Fibroblast of mammary gland (primary cell): Measurements from ENCODE around the gene LETM1.

ENCODE experiments used
- DNase-seq: peaks from one replicate; pipeline ENCODE4 v3.0.0-alpha.2; 2010; ENCODE audit warnings: low read depth
- H3K4me3 ChIP-seq: 2 replicates; pipeline ENCODE4 v1.5.1; 2011; ENCODE audit warnings: low read depth, mild to moderate bottlenecking, low read length, moderate library complexity; ENCODE audit not compliant: control insufficient read depth
- TF ChIP-seq, protein P1 (sequence below): conservative IDR thresholded peaks from 2 replicates; pipeline ENCODE4 v1.5.1; 2011; ENCODE audit warnings: low read depth, low read length, inconsistent platforms; ENCODE audit not compliant: control insufficient read depth, insufficient read depth

The LETM1 gene

GRCh38 chr4:1843852-1844251 is 12.1 kb downstream of the LETM1 start:
- DNase-seq = peak; percentile 76
- TF ChIP-seq, protein P1, sequence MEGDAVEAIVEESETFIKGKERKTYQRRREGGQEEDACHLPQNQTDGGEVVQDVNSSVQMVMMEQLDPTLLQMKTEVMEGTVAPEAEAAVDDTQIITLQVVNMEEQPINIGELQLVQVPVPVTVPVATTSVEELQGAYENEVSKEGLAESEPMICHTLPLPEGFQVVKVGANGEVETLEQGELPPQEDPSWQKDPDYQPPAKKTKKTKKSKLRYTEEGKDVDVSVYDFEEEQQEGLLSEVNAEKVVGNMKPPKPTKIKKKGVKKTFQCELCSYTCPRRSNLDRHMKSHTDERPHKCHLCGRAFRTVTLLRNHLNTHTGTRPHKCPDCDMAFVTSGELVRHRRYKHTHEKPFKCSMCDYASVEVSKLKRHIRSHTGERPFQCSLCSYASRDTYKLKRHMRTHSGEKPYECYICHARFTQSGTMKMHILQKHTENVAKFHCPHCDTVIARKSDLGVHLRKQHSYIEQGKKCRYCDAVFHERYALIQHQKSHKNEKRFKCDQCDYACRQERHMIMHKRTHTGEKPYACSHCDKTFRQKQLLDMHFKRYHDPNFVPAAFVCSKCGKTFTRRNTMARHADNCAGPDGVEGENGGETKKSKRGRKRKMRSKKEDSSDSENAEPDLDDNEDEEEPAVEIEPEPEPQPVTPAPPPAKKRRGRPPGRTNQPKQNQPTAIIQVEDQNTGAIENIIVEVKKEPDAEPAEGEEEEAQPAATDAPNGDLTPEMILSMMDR = no peak
- H3K4me3 ChIP-seq = no peak overlapping the region

- TF ChIP-seq, protein P1 = no peak
- peak; percentile 90 for DNase-seq
- H3K4me3 ChIP-seq = no peak overlapping the region
Observed at GRCh38 chr4:1842993-1843448, 12.9 kb downstream of the LETM1 start.

DNA sequence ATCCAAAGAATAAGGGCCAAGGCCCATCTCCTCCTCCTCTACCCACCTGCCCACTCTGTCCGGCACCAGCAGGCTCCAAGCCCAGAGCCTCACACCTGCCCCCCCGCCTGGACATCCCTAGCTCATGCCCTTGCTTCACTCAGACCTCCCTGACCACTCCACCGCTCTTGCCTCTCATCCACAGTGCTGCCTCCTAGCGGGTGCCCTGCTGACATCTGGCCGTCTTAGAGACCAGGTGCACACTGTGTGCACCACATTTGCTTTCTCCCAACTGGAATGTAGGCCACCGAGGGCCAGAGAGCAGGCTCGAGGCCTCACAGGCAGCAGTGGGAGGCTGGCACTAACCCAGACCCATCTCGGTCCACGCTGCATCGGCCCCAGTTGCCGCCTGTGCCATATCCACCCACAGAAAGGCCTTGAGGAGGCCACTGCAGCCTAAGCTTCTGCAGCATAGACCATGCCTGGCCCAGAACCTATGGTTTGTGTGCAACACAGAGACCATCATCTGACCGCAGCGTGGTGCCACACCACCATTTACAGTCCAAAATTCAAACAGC is 13.5 kb downstream of the LETM1 start:
- DNase-seq = no peak
- no peak overlapping the region for H3K4me3 ChIP-seq
- TF ChIP-seq, protein P1 = no peak

DNA sequence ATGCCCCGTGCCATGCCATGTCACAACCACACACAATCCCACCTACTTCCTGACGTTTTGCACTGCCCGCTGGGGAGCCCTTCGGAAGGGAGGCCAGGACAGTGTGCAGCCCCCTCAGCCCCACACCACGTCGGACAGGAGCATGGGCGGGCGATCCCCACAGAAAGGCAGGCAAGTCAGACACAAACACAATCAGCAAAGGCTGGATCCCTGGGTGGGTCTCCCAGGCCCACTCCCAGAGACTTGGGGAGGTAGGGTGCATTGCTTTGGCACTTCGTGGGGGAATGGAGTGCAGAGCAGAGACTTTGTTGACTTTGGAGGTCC is 14.1 kb downstream of the LETM1 start:
- no peak overlapping the region for H3K4me3 ChIP-seq
- no peak for DNase-seq
- TF ChIP-seq, protein P1 = no peak

- H3K4me3 ChIP-seq = no peak overlapping the region
- DNase-seq = no peak
- TF ChIP-seq, protein P1 = no peak
Observed at GRCh38 chr4:1841201-1841886, 14.6 kb downstream of the LETM1 start.

- no peak for DNase-seq
- TF ChIP-seq, protein P1 = no peak
- no peak overlapping the region for H3K4me3 ChIP-seq
Observed at GRCh38 chr4:1839282-1839681, 16.7 kb downstream of the LETM1 start.
